MG63 (cell line): ENCODE data around the gene DPM3. TPM values are rescaled to one million over a fixed set of nuclear protein-coding genes. Genes with fewer than 3 reads are reported as not detected.
"Not testable (repeated sequence)": the region's sequence is repeated elsewhere in the genome, so short reads cannot be mapped to it uniquely, and the experiment has no call there.

Experiments
- DNase-seq: peaks from one replicate; pipeline ENCODE4 v3.0.0-alpha.2; 2020
- H3K27me3 ChIP-seq: fragments of 250-450 bp; sonication (Bioruptor Pico); 2 replicates; pipeline ENCODE4 v1.5.1; 2020; ENCODE audit warnings: mild to moderate bottlenecking, moderate library complexity
- H3K36me3 ChIP-seq: fragments of 250-450 bp; sonication (Bioruptor Pico); 2 replicates; pipeline ENCODE4 v1.5.1; 2020; ENCODE audit warnings: mild to moderate bottlenecking, moderate library complexity
- H3K4me3 ChIP-seq: fragments of 250-450 bp; sonication (Bioruptor Pico); 2 replicates; pipeline ENCODE4 v1.5.1; 2020; ENCODE audit warnings: mild to moderate bottlenecking, moderate library complexity
- H3K9me3 ChIP-seq: fragments of 250-450 bp; sonication (Bioruptor Pico); 2 replicates; pipeline ENCODE4 v1.5.1; 2020; ENCODE audit warnings: mild to moderate bottlenecking, moderate library complexity
- total RNA-seq: library from RNA; depleted of rRNA; stranded (reverse); fragments of >200 nt; shearing (Covaris generic); gene quantifications from 2 replicates; pipeline ENCODE4 v1.2.3, GENCODE V29; 2014; ENCODE audit warnings: low replicate concordance

Gene DPM3
- total RNA-seq, 1 experiment from 2014 or later = 48.9 TPM

GRCh38 chr1:155168105-155168445 is 27.7 kb upstream of the DPM3 start:
- not testable (repeated sequence) for H3K4me3 ChIP-seq, H3K27me3 ChIP-seq, H3K9me3 ChIP-seq, DNase-seq
- H3K36me3 ChIP-seq = peaks cover 27% of the 10 kb centered on the region

- peak; percentile 72 for DNase-seq
- Histone ChIP-seq H3K36me3 (peaks cover 24% of the 10 kb centered on the region), H3K27me3 (no peaks in the 10 kb centered on the region), H3K9me3 (no peaks in the 10 kb centered on the region), H3K4me3 (no peak overlapping the region)
These were observed 27.1 kb upstream of the DPM3 start for GRCh38 chr1:155167166-155168104.

GRCh38 chr1:155166471-155167165 is 26.3 kb upstream of the DPM3 start:
- no peaks in the 10 kb centered on the region for H3K9me3 ChIP-seq
- no peaks in the 10 kb centered on the region for H3K27me3 ChIP-seq
- no peak overlapping the region for H3K4me3 ChIP-seq
- peaks cover 21% of the 10 kb centered on the region for H3K36me3 ChIP-seq
- DNase-seq = no peak

- no peak overlapping the region for H3K4me3 ChIP-seq
- H3K36me3 ChIP-seq = peaks cover 15% of the 10 kb centered on the region
- H3K9me3 ChIP-seq = no peaks in the 10 kb centered on the region
- DNase-seq = no peak
- no peaks in the 10 kb centered on the region for H3K27me3 ChIP-seq
These were observed 25.7 kb upstream of the DPM3 start for GRCh38 chr1:155166051-155166470.

GRCh38 chr1:155164625-155165024 is 24.3 kb upstream of the DPM3 start:
- DNase-seq, H3K9me3 ChIP-seq, H3K4me3 ChIP-seq, H3K27me3 ChIP-seq, H3K36me3 ChIP-seq: not testable (repeated sequence)

- H3K4me3 ChIP-seq, DNase-seq, H3K27me3 ChIP-seq, H3K36me3 ChIP-seq, H3K9me3 ChIP-seq: not testable (repeated sequence)
These were observed 23.5 kb upstream of the DPM3 start for GRCh38 chr1:155163785-155164184.

- not testable (repeated sequence) for H3K9me3 ChIP-seq, DNase-seq, H3K4me3 ChIP-seq, H3K27me3 ChIP-seq, H3K36me3 ChIP-seq
These were observed 22.3 kb upstream of the DPM3 start for GRCh38 chr1:155162631-155163030.

GRCh38 chr1:155160128-155160527 is 19.8 kb upstream of the DPM3 start:
- Histone ChIP-seq H3K27me3 (peaks cover 10% of the 10 kb centered on the region), H3K4me3 (no peak overlapping the region), H3K9me3 (peaks cover 1% of the 10 kb centered on the region; the same call in 1 of the 2 replicates), H3K36me3 (no peaks in the 10 kb centered on the region)
- no peak for DNase-seq

- peaks cover 3% of the 10 kb centered on the region; the same call in 1 of the 2 replicates for H3K9me3 ChIP-seq
- DNase-seq = no peak
- H3K4me3 ChIP-seq = no peak overlapping the region
- H3K36me3 ChIP-seq = no peaks in the 10 kb centered on the region
- H3K27me3 ChIP-seq = peaks cover 15% of the 10 kb centered on the region
These were observed 18.7 kb upstream of the DPM3 start for GRCh38 chr1:155158991-155159390.

GRCh38 chr1:155155996-155156643 is 15.8 kb upstream of the DPM3 start:
- peaks cover 21% of the 10 kb centered on the region for H3K27me3 ChIP-seq
- H3K4me3 ChIP-seq, H3K9me3 ChIP-seq, H3K36me3 ChIP-seq, DNase-seq: not testable (repeated sequence)

GRCh38 chr1:155145491-155145890 is 5.2 kb upstream of the DPM3 start:
- H3K9me3 ChIP-seq = no peaks in the 10 kb centered on the region
- no peak for DNase-seq
- H3K36me3 ChIP-seq = no peaks in the 10 kb centered on the region
- peaks cover 4% of the 10 kb centered on the region; the same call in 1 of the 2 replicates for H3K27me3 ChIP-seq
- no peak overlapping the region for H3K4me3 ChIP-seq

GRCh38 chr1:155141749-155142148 is 1.4 kb upstream of the DPM3 start:
- DNase-seq = no peak
- Histone ChIP-seq H3K9me3 (no peaks in the 10 kb centered on the region), H3K36me3 (peaks cover 20% of the 10 kb centered on the region), H3K4me3 (no peak overlapping the region), H3K27me3 (no peaks in the 10 kb centered on the region)

- Histone ChIP-seq H3K4me3 (peak overlapping the region; percentile 83), H3K9me3 (no peaks in the 10 kb centered on the region), H3K27me3 (no peaks in the 10 kb centered on the region), H3K36me3 (peaks cover 20% of the 10 kb centered on the region)
- DNase-seq = no peak
These were observed 261 bp upstream of the DPM3 start for GRCh38 chr1:155140630-155140953.

- DNase-seq = no peak
- H3K4me3 ChIP-seq = peak overlapping the region; percentile 77
These were observed 3.0 kb downstream of the DPM3 start for GRCh38 chr1:155137154-155137949.

GRCh38 chr1:155136748-155137147 is 3.6 kb downstream of the DPM3 start:
- H3K4me3 ChIP-seq = peak overlapping the region; percentile 77
- DNase-seq = no peak
- H3K9me3 ChIP-seq = no peaks in the 10 kb centered on the region
- H3K27me3 ChIP-seq = no peaks in the 10 kb centered on the region
- peaks cover 20% of the 10 kb centered on the region for H3K36me3 ChIP-seq

More at GRCh38 chr1:155137154-155137949, 3.0 kb downstream of the DPM3 start:
- Histone ChIP-seq H3K36me3 (peaks cover 20% of the 10 kb centered on the region), H3K9me3 (no peaks in the 10 kb centered on the region), H3K27me3 (no peaks in the 10 kb centered on the region)

- Histone ChIP-seq H3K27me3 (no peaks in the 10 kb centered on the region), H3K4me3 (peak within 1 kb of the TSS; percentile 77), H3K9me3 (no peaks in the 10 kb centered on the region), H3K36me3 (peaks cover 20% of the 10 kb centered on the region)
- DNase-seq = peak; percentile 96
These were observed 4.8 kb downstream of the DPM3 start, which contains the start of gene SLC50A1 for GRCh38 chr1:155135415-155136028. Gene SLC50A1 (plus strand): TSS chr1:155135852. CDS start chr1:155135912, 60 bp downstream.
